Activated B cell treated with CpG ODN at 0.5 μM for 24 hours (primary cell): ENCODE measurements around the gene FOXP1. TPM values are rescaled to one million over a fixed set of nuclear protein-coding genes. Genes with fewer than 3 reads are reported as not detected.
A peak's percentile ranks its signal among the peaks of the same experiment; 100 is the strongest.

Source experiments
- ATAC-seq: fragments of 200-7000 bp; cut with Tn5 transposase; one replicate; pipeline ENCODE4 v1.10.0; 2021; ENCODE audit warnings: low read depth, mild to moderate bottlenecking, moderate library complexity
- CTCF ChIA-PET: fragments of 350-600 bp; sonication (Branson Sonifier 250); formaldehyde crosslinking; loops from one replicate; lab custom pipeline; 2021; ENCODE audit warnings: antibody characterized with exemption; lab: Charles Lee
- POLR2A ChIA-PET: fragments of 350-600 bp; sonication (Branson Sonifier 250); formaldehyde crosslinking; loops from one replicate; lab custom pipeline; 2021; ENCODE audit warnings: antibody characterized with exemption; lab: Charles Lee
- DNase-seq: peaks from one replicate; pipeline ENCODE4 v3.0.0; 2022
- H3K27ac Mint-ChIP-seq: one replicate; pipeline ENCODE4 v1.8.0; 2020; ENCODE audit warnings: mixed read lengths
- H3K27me3 Mint-ChIP-seq: one replicate; pipeline ENCODE4 v1.8.0; 2021; ENCODE audit warnings: mixed read lengths
- H3K36me3 Mint-ChIP-seq: one replicate; pipeline ENCODE4 v1.8.0; 2021; ENCODE audit warnings: low read depth, mixed read lengths
- H3K4me1 Mint-ChIP-seq: one replicate; pipeline ENCODE4 v1.8.0; 2021; ENCODE audit warnings: mixed read lengths
- H3K4me3 Mint-ChIP-seq: one replicate; pipeline ENCODE4 v1.8.0; 2020; ENCODE audit warnings: mild to moderate bottlenecking, mixed read lengths
- H3K9me3 Mint-ChIP-seq: one replicate; pipeline ENCODE4 v1.8.0; 2020; ENCODE audit warnings: mixed read lengths
- CTCF ChIP-seq: fragments of 200-600 bp; IDR thresholded peaks from one replicate; pipeline ENCODE4 v1.8.0; 2022; ENCODE audit warnings: antibody characterized with exemption, mild to moderate bottlenecking
- intact Hi-C: fragments of 100-400 bp; cut with micrococcal nuclease; formaldehyde crosslinking; loops from one replicate; pipeline ENCODE4 v1.15.1; 2024
- total RNA-seq: library from RNA; stranded (reverse); gene quantifications from 2 replicates; pipeline ENCODE4 v1.2.3, GENCODE V29; 2022

The FOXP1 gene
- total RNA-seq, 1 donor from 2014 or later: 563 TPM

GRCh38 chr3:71228156-71228866 is 355.2 kb downstream of the FOXP1 start:
- ChIA-PET CTCF (no interaction called here), POLR2A (interaction anchor here (0.5 to 4.3 kb wide), 10 partner anchors 17 to 1324 kb away, joined by 3 to 44 read pairs (median 7); no protein-coding TSS in a partner anchor)
- intact Hi-C loops: loop anchor here (5.0 to 10.0 kb wide), 2 partner anchors 166 to 284 kb away; no protein-coding TSS in a partner anchor
- Mint-ChIP-seq H3K27ac (peak overlapping the region; percentile 97), H3K4me1 (peaks cover 83% of the 10 kb centered on the region), H3K4me3 (peak overlapping the region; percentile 4), H3K9me3 (no peaks in the 10 kb centered on the region), H3K36me3 (peaks cover 24% of the 10 kb centered on the region), H3K27me3 (no peaks in the 10 kb centered on the region)
- no peak for DNase-seq
- no peak for TF ChIP-seq CTCF
- ATAC-seq: no peak

GRCh38 chr3:71227270-71227661 is 356.3 kb downstream of the FOXP1 start:
- ChIA-PET POLR2A (interaction anchor here (0.5 to 4.3 kb wide), 14 partner anchors 33 to 355 kb away, joined by 3 to 44 read pairs (median 6); no protein-coding TSS in a partner anchor), CTCF (interaction anchor here (1.5 kb wide), 1 partner anchor 97 kb away, joined by 3 read pairs; no protein-coding TSS in a partner anchor)
- no peaks in the 10 kb centered on the region for H3K27me3 Mint-ChIP-seq
- no peak for TF ChIP-seq CTCF
- peaks cover 81% of the 10 kb centered on the region for H3K4me1 Mint-ChIP-seq
- DNase-seq: no peak
- intact Hi-C loops: loop anchor here (1.0 to 10.0 kb wide), 7 partner anchors 76 to 358 kb away; no protein-coding TSS in a partner anchor
- peaks cover 28% of the 10 kb centered on the region for H3K36me3 Mint-ChIP-seq
- peak overlapping the region; percentile 97 for H3K27ac Mint-ChIP-seq
- no peaks in the 10 kb centered on the region for H3K9me3 Mint-ChIP-seq
- H3K4me3 Mint-ChIP-seq: peak overlapping the region; percentile 89
- peak; percentile 33 for ATAC-seq

- intact Hi-C loops: loop anchor here (1.0 to 10.0 kb wide), 9 partner anchors 10 to 358 kb away; no protein-coding TSS in a partner anchor
- Mint-ChIP-seq H3K27ac (peak overlapping the region; percentile 97), H3K4me1 (peaks cover 76% of the 10 kb centered on the region), H3K9me3 (no peaks in the 10 kb centered on the region), H3K36me3 (peaks cover 25% of the 10 kb centered on the region), H3K27me3 (no peaks in the 10 kb centered on the region), H3K4me3 (peak overlapping the region; percentile 89)
- ChIA-PET CTCF (interaction anchor here (1.5 kb wide), 1 partner anchor 96 kb away, joined by 3 read pairs; no protein-coding TSS in a partner anchor), POLR2A (interaction anchor here (0.6 to 4.3 kb wide), 14 partner anchors 11 to 356 kb away, joined by 3 to 44 read pairs (median 6); no protein-coding TSS in a partner anchor)
- DNase-seq (peak; percentile 50), ATAC-seq (peak; percentile 76)
- no peak for TF ChIP-seq CTCF
These were observed 356.8 kb downstream of the FOXP1 start for GRCh38 chr3:71226565-71227269.

GRCh38 chr3:71225951-71226564 is 357.5 kb downstream of the FOXP1 start:
- Mint-ChIP-seq H3K27ac (peak overlapping the region; percentile 97), H3K9me3 (peaks cover 3% of the 10 kb centered on the region), H3K36me3 (peaks cover 29% of the 10 kb centered on the region), H3K27me3 (no peaks in the 10 kb centered on the region), H3K4me3 (peak overlapping the region; percentile 89), H3K4me1 (peaks cover 74% of the 10 kb centered on the region)
- ChIA-PET POLR2A (interaction anchor here (0.6 to 4.3 kb wide), 11 partner anchors 11 to 216 kb away, joined by 3 to 44 read pairs (median 6); no protein-coding TSS in a partner anchor), CTCF (interaction anchor here (1.5 kb wide), 1 partner anchor 96 kb away, joined by 3 read pairs; no protein-coding TSS in a partner anchor)
- intact Hi-C loops: loop anchor here (1.0 to 10.0 kb wide), 8 partner anchors 10 to 359 kb away; no protein-coding TSS in a partner anchor
- TF ChIP-seq CTCF: no peak
- ATAC-seq (peak; percentile 3), DNase-seq (peak; percentile 21)
